GM10248 (cell line): ENCODE measurements around the gene TIGD2.

Experiments
- CTCF ChIA-PET: fragments of 300-600 bp; sonication (Branson Sonifier 250); formaldehyde crosslinking; extraction: SDS; loops from one replicate; lab custom pipeline; 2021; ENCODE audit warnings: antibody characterized with exemption; lab: Yijun Ruan, JAX
- POLR2A ChIA-PET: fragments of 350-650 bp; sonication (Branson Sonifier 250); formaldehyde crosslinking; extraction: SDS; loops from one replicate; lab custom pipeline; 2020; ENCODE audit warnings: antibody characterized with exemption; lab: Yijun Ruan, JAX
- DNase-seq: peaks from one replicate; pipeline ENCODE4 v3.0.0; 2012; ENCODE audit errors: extremely low spot score
- CTCF ChIP-seq: IDR thresholded peaks from 2 replicates; pipeline ENCODE4 v1.5.1; 2012; ENCODE audit warnings: mild to moderate bottlenecking, low read depth; ENCODE audit errors: extremely low read depth, missing control alignments, control extremely low read depth

The TIGD2 gene

GRCh38 chr4:89110986-89111832, at the start of gene TIGD2:
TIGD2 (plus strand) TSS chr4:89111533; CDS start chr4:89112975, 1,442 bp downstream.
- CTCF ChIA-PET = interaction anchor here (0.8 to 1.8 kb wide), 7 partner anchors 10 to 293 kb away, joined by 3 to 6 read pairs (median 3); no protein-coding TSS in a partner anchor
- DNase-seq = peak; percentile 97
- POLR2A ChIA-PET = no interaction called here
- TF ChIP-seq CTCF = peak; percentile 82

- POLR2A ChIA-PET = no interaction called here
- CTCF ChIA-PET = interaction anchor here (1.2 to 1.5 kb wide), 3 partner anchors 9 to 41 kb away, joined by 3 read pairs; no protein-coding TSS in a partner anchor
- no peak for DNase-seq
- TF ChIP-seq CTCF = no peak
Observed at GRCh38 chr4:89064848-89065247, 46.5 kb upstream of the TIGD2 start.

- CTCF ChIA-PET = interaction anchor here (0.6 to 1.3 kb wide), 3 partner anchors 10 to 17 kb away, joined by 3 read pairs; partner anchors contain the start of gene FAM13A
- POLR2A ChIA-PET = no interaction called here
- no peak for TF ChIP-seq CTCF
- no peak for DNase-seq
Observed at GRCh38 chr4:89067417-89067816, 43.9 kb upstream of the TIGD2 start.

GRCh38 chr4:89069481-89069880, 41.9 kb upstream of the TIGD2 start:
- no peak for TF ChIP-seq CTCF
- CTCF ChIA-PET = interaction anchor here (1.3 to 1.9 kb wide), 2 partner anchors 12 to 253 kb away, joined by 3 to 4 read pairs; no protein-coding TSS in a partner anchor
- DNase-seq = no peak
- POLR2A ChIA-PET = no interaction called here

- TF ChIP-seq CTCF = no peak
- ChIA-PET POLR2A (no interaction called here), CTCF (interaction anchor here (1.3 to 1.9 kb wide), 2 partner anchors 12 to 254 kb away, joined by 3 to 4 read pairs; no protein-coding TSS in a partner anchor)
- DNase-seq = no peak
Observed at GRCh38 chr4:89070041-89070440, 41.3 kb upstream of the TIGD2 start.

GRCh38 chr4:89071311-89071710, 40.0 kb upstream of the TIGD2 start:
- TF ChIP-seq CTCF = no peak
- DNase-seq = no peak
- ChIA-PET CTCF (no interaction called here), POLR2A (no interaction called here)
